Ascending aorta (tissue), 2 donors: ENCODE results near the gene SOCS1. TPM values are rescaled to one million over a fixed set of nuclear protein-coding genes. Genes with fewer than 3 reads are reported as not detected.

Source experiments
- DNase-seq, 2 donors: peaks; one replicate each; pipeline ENCODE4 v3.0.0-alpha.2; 2019; ENCODE audit warnings: low spot score in 2 of 2
- H3K27ac ChIP-seq, 2 donors: fragments of 200-600 bp; sonication (generic); one replicate each; pipeline ENCODE4 v1.5.1; 2016 to 2017; ENCODE audit warnings: mild to moderate bottlenecking in 1 of 2
- H3K27me3 ChIP-seq: fragments of 200-600 bp; sonication (generic); one replicate; pipeline ENCODE4 v1.5.1; 2017
- H3K36me3 ChIP-seq, 2 donors: fragments of 200-600 bp; sonication (generic); one replicate each; pipeline ENCODE4 v1.5.1; 2016
- H3K4me1 ChIP-seq, 2 donors: fragments of 200-600 bp; sonication (generic); one replicate each; pipeline ENCODE4 v1.5.1; 2016 to 2017; ENCODE audit warnings: mild to moderate bottlenecking in 1 of 2
- H3K4me3 ChIP-seq, 2 donors: fragments of 200-600 bp; sonication (generic); one replicate each; pipeline ENCODE4 v1.5.1; 2016 to 2017; ENCODE audit warnings: mild to moderate bottlenecking in 1 of 2
- H3K9me3 ChIP-seq, 2 donors: fragments of 200-600 bp; sonication (generic); one replicate each; pipeline ENCODE4 v1.5.1; 2016
- CTCF ChIP-seq, 3 experiments: fragments of 200-600 bp in 2 of 3; fragments of 450-650 bp in 1 of 3; sonication (generic) in 2 of 3; IDR thresholded peaks; one replicate each; pipeline ENCODE4 v1.5.1; 2016 to 2019; ENCODE audit warnings: antibody characterized with exemption in 3 of 3, mild to moderate bottlenecking in 1 of 3, moderate library complexity in 1 of 3
- intact Hi-C: fragments of 100-400 bp; cut with DNase I; formaldehyde crosslinking; loops from one replicate; pipeline ENCODE4 v1.15.1; 2023
- total RNA-seq: library from RNA; depleted of rRNA; stranded (reverse); fragments of >200 nt; gene quantifications from one replicate; pipeline ENCODE4 v1.1.0, GENCODE V29; 2016

Gene SOCS1
- total RNA-seq, 1 donor from 2014 or later = 1.8 TPM

GRCh38 chr16:11277607-11278337 is 21.8 kb upstream of the SOCS1 start:
- intact Hi-C loops = no loop called here
- no peaks in the 10 kb centered on the region for H3K9me3 ChIP-seq
- no peak overlapping the region for H3K4me3 ChIP-seq
- H3K27me3 ChIP-seq = no peaks in the 10 kb centered on the region
- no peaks in the 10 kb centered on the region for H3K4me1 ChIP-seq
- TF ChIP-seq CTCF (IDR thresholded peaks at IDR 0.05) = no peak
- no peak overlapping the region for H3K27ac ChIP-seq
- no peak for DNase-seq
- H3K36me3 ChIP-seq = no peaks in the 10 kb centered on the region

- Histone ChIP-seq H3K4me3 (no peak overlapping the region), H3K4me1 (no peaks in the 10 kb centered on the region), H3K9me3 (no peaks in the 10 kb centered on the region), H3K36me3 (no peaks in the 10 kb centered on the region), H3K27me3 (no peaks in the 10 kb centered on the region), H3K27ac (no peak overlapping the region)
- TF ChIP-seq CTCF (IDR thresholded peaks at IDR 0.05) = no peak
- DNase-seq = no peak
- intact Hi-C loops = no loop called here
Observed at GRCh38 chr16:11276896-11277593, 21.0 kb upstream of the SOCS1 start.

- no peak within 1 kb of the TSS for H3K4me3 ChIP-seq
- TF ChIP-seq CTCF (IDR thresholded peaks at IDR 0.05) = no peak
- H3K9me3 ChIP-seq = no peaks in the 10 kb centered on the region
- H3K27me3 ChIP-seq = no peaks in the 10 kb centered on the region
- H3K4me1 ChIP-seq = no peaks in the 10 kb centered on the region
- intact Hi-C loops = no loop called here
- H3K36me3 ChIP-seq = no peaks in the 10 kb centered on the region
- no peak for DNase-seq
- H3K27ac ChIP-seq = no peak within 1 kb of the TSS
Observed at GRCh38 chr16:11276143-11276895, 20.3 kb upstream of the SOCS1 start, which contains the start of gene PRM2. Gene PRM2, minus strand, starts transcription at chr16:11276480. Its CDS starts 110 bp downstream, at chr16:11276370.

- intact Hi-C loops = no loop called here
- Histone ChIP-seq H3K36me3 (no peaks in the 10 kb centered on the region), H3K27ac (no peak overlapping the region), H3K27me3 (no peaks in the 10 kb centered on the region), H3K4me1 (no peaks in the 10 kb centered on the region), H3K4me3 (no peak overlapping the region), H3K9me3 (no peaks in the 10 kb centered on the region)
- TF ChIP-seq CTCF (IDR thresholded peaks at IDR 0.05) = no peak
- DNase-seq = no peak
Observed at GRCh38 chr16:11274964-11275363, 19.0 kb upstream of the SOCS1 start.

- Histone ChIP-seq H3K27ac (no peak overlapping the region), H3K36me3 (no peaks in the 10 kb centered on the region), H3K4me1 (no peaks in the 10 kb centered on the region), H3K9me3 (no peaks in the 10 kb centered on the region), H3K4me3 (no peak overlapping the region), H3K27me3 (no peaks in the 10 kb centered on the region)
- no peak for TF ChIP-seq CTCF (IDR thresholded peaks at IDR 0.05)
- no peak for DNase-seq
- intact Hi-C loops = no loop called here
Observed at GRCh38 chr16:11273721-11274324, 17.8 kb upstream of the SOCS1 start.
